Endodermal cell (in vitro differentiated cells): ENCODE results near the gene TLK2. TPM values are rescaled to one million over a fixed set of nuclear protein-coding genes. Genes with fewer than 3 reads are reported as not detected.

Experiments used
- DNase-seq: peaks from one replicate; pipeline ENCODE4 v3.0.0-alpha.2; 2017
- H3K27ac ChIP-seq: 2 replicates; pipeline ENCODE4 v1.5.1; 2013; ENCODE audit warnings: mild to moderate bottlenecking, low read depth, low read length, moderate library complexity
- H3K27me3 ChIP-seq: 2 replicates; pipeline ENCODE4 v1.6.1; 2013; ENCODE audit warnings: mild to moderate bottlenecking, low read length, moderate library complexity; ENCODE audit not compliant: insufficient read depth, control insufficient read depth, poor library complexity, severe bottlenecking
- H3K36me3 ChIP-seq: 2 replicates; pipeline ENCODE4 v1.7.0; 2013; ENCODE audit warnings: mild to moderate bottlenecking, low read length, moderate library complexity; ENCODE audit not compliant: control insufficient read depth, insufficient read depth
- H3K4me1 ChIP-seq: one replicate; pipeline ENCODE4 v1.7.0; 2013; ENCODE audit warnings: low read length; ENCODE audit not compliant: control insufficient read depth, insufficient read depth
- H3K4me3 ChIP-seq: 2 replicates; pipeline ENCODE4 v1.5.1; 2013; ENCODE audit warnings: mild to moderate bottlenecking, low read length, moderate library complexity
- H3K9ac ChIP-seq: 2 replicates; pipeline ENCODE4 v1.6.1; 2013; ENCODE audit warnings: mild to moderate bottlenecking, low read length, moderate library complexity; ENCODE audit not compliant: poor library complexity, severe bottlenecking; ENCODE audit errors: extremely low read depth
- H3K9me3 ChIP-seq: 2 replicates; pipeline ENCODE4 v1.6.1; 2013; ENCODE audit warnings: mild to moderate bottlenecking, low read length, moderate library complexity; ENCODE audit not compliant: control insufficient read depth
- H3K27ac Mint-ChIP-seq: 2 replicates; pipeline ENCODE4 v1.8.0; 2020; ENCODE audit warnings: mixed read lengths
- H3K27me3 Mint-ChIP-seq: 2 replicates; pipeline ENCODE4 v1.8.0; 2021; ENCODE audit warnings: mild to moderate bottlenecking, mixed read lengths; ENCODE audit not compliant: insufficient read depth
- H3K36me3 Mint-ChIP-seq: 2 replicates; pipeline ENCODE4 v1.8.0; 2020; ENCODE audit warnings: low read depth, mixed read lengths
- H3K4me1 Mint-ChIP-seq: 2 replicates; pipeline ENCODE4 v1.8.0; 2020; ENCODE audit warnings: mixed read lengths
- H3K4me3 Mint-ChIP-seq: 2 replicates; pipeline ENCODE4 v1.8.0; 2020; ENCODE audit warnings: mild to moderate bottlenecking, moderate library complexity, mixed read lengths
- H3K9me3 Mint-ChIP-seq: 2 replicates; pipeline ENCODE4 v1.8.0; 2020; ENCODE audit warnings: mild to moderate bottlenecking, mixed read lengths
- CTCF ChIP-seq: fragments of 200-600 bp; sonication (generic); conservative IDR thresholded peaks from 2 replicates; pipeline ENCODE4 v1.5.0; 2021; ENCODE audit warnings: antibody characterized with exemption, mild to moderate bottlenecking
- WGBS, 2 experiments: methylation state at CpG; one replicate each; pipeline versions ENCODE4 v1.1.5 to v1.1.7; 2013; ENCODE audit warnings: missing lambda C conversion rate in 2 of 2, mixed read lengths in 1 of 2; ENCODE audit not compliant: insufficient coverage in 1 of 2, insufficient read length in 1 of 2; 5-methylcytosine and 5-hydroxymethylcytosine counted together
- total RNA-seq, 2 donors: library from RNA; stranded (reverse); fragmentation: NEBNext Ultra II Directional in 1 of 2; extraction: Animal tissue kit (Norgen Biotek cat#: 25700) in 1 of 2; gene quantifications; 2 replicates in 1 of 2; 3 replicates in 1 of 2; pipeline ENCODE4 v1.2.1, GENCODE V29; 2021

The TLK2 gene
- total RNA-seq, 2 donors from 2014 or later: 76.2 to 89.2 TPM

GRCh38 chr17:62648251-62648955 lies 169.8 kb downstream of the TLK2 start:
- H3K4me3 ChIP-seq: no peak overlapping the region
- peaks cover 22% of the 10 kb centered on the region for H3K4me1 Mint-ChIP-seq
- 91% methylated on average over 12 to 15 of the region's 15 CpGs for WGBS, 2 experiments
- peaks cover 11% of the 10 kb centered on the region for H3K36me3 Mint-ChIP-seq
- no peaks in the 10 kb centered on the region for H3K27me3 ChIP-seq
- peak; percentile 40 for DNase-seq
- H3K4me3 Mint-ChIP-seq: no peak overlapping the region
- peaks cover 7% of the 10 kb centered on the region for H3K36me3 ChIP-seq
- H3K9me3 ChIP-seq: no peaks in the 10 kb centered on the region
- no peak for TF ChIP-seq CTCF
- no peak overlapping the region for H3K9ac ChIP-seq
- peak overlapping the region; percentile 52 for H3K27ac Mint-ChIP-seq
- H3K4me1 ChIP-seq: peaks cover 7% of the 10 kb centered on the region
- no peaks in the 10 kb centered on the region for H3K9me3 Mint-ChIP-seq
- H3K27ac ChIP-seq: peak overlapping the region; percentile 47
- H3K27me3 Mint-ChIP-seq: no peaks in the 10 kb centered on the region

- H3K27ac Mint-ChIP-seq: peak overlapping the region; percentile 52
- Histone ChIP-seq H3K27ac (peak overlapping the region; percentile 49), H3K9me3 (no peaks in the 10 kb centered on the region), H3K9ac (no peak overlapping the region), H3K36me3 (peaks cover 7% of the 10 kb centered on the region), H3K27me3 (no peaks in the 10 kb centered on the region), H3K4me3 (no peak overlapping the region), H3K4me1 (peaks cover 7% of the 10 kb centered on the region)
- H3K4me1 Mint-ChIP-seq: peaks cover 27% of the 10 kb centered on the region
- no peak overlapping the region for H3K4me3 Mint-ChIP-seq
- 87% methylated on average over 6 of the region's 6 CpGs for WGBS, 2 experiments
- peak; percentile 72 for DNase-seq
- H3K36me3 Mint-ChIP-seq: peaks cover 11% of the 10 kb centered on the region
- H3K27me3 Mint-ChIP-seq: no peaks in the 10 kb centered on the region
- TF ChIP-seq CTCF: no peak
- H3K9me3 Mint-ChIP-seq: no peaks in the 10 kb centered on the region
These were observed 170.3 kb downstream of the TLK2 start for GRCh38 chr17:62648956-62649294.

- H3K4me3 Mint-ChIP-seq: no peak overlapping the region
- Histone ChIP-seq H3K27ac (no peak overlapping the region), H3K4me1 (peaks cover 7% of the 10 kb centered on the region), H3K27me3 (no peaks in the 10 kb centered on the region), H3K36me3 (peaks cover 10% of the 10 kb centered on the region), H3K9ac (no peak overlapping the region), H3K9me3 (no peaks in the 10 kb centered on the region), H3K4me3 (no peak overlapping the region)
- H3K4me1 Mint-ChIP-seq: peaks cover 28% of the 10 kb centered on the region
- 94 to 100% methylated on average over 4 to 5 of the region's 7 CpGs for whole genome bisulfite sequencing, 2 experiments
- H3K9me3 Mint-ChIP-seq: peaks cover 2% of the 10 kb centered on the region
- no peaks in the 10 kb centered on the region for H3K27me3 Mint-ChIP-seq
- no peak for TF ChIP-seq CTCF
- H3K36me3 Mint-ChIP-seq: peaks cover 11% of the 10 kb centered on the region
- no peak for DNase-seq
- H3K27ac Mint-ChIP-seq: no peak overlapping the region
These were observed 170.9 kb downstream of the TLK2 start for GRCh38 chr17:62649570-62649969.
